ENCODE data around the gene FEM1A. TPM values are rescaled to one million over a fixed set of nuclear protein-coding genes. Genes with fewer than 3 reads are reported as not detected.
A peak's percentile ranks its signal among the peaks of the same experiment; 100 is the strongest.
"Not testable (repeated sequence)": the region's sequence is repeated elsewhere in the genome, so short reads cannot be mapped to it uniquely, and the experiment has no call there.

The FEM1A gene
- total and polyA plus RNA-seq, 5 donors, result 20.1 to 28.3 (median 27.6) TPM

GRCh38 chr19:4831304-4831978 is 39.9 kb downstream of the FEM1A start, which contains the start of gene TICAM1:
TSS of gene TICAM1 (minus strand) at chr19:4831712. CDS start at chr19:4818377, 13,335 bp downstream.
- H3K27me3 ChIP-seq (ENCODE audit: control insufficient read depth, insufficient read depth), result no peaks in the 10 kb centered on the region
- H3K4me3 ChIP-seq (ENCODE audit: low read length), result peak within 1 kb of the TSS; percentile 94
- ATAC-seq (peak; percentile 97 to 98), DNase-seq (peak; percentile 80 to 93 (median 92))
- H3K4me1 ChIP-seq (ENCODE audit: control insufficient read depth, insufficient read depth, low read length), result peaks cover 3% of the 10 kb centered on the region
- peak within 1 kb of the TSS; percentile 95 for H3K27ac ChIP-seq (ENCODE audit: low read length)
- intact Hi-C loops (cut with DNase I), result no loop called here
- H3K9me3 ChIP-seq (ENCODE audit: control insufficient read depth, low read length), result no peaks in the 10 kb centered on the region
- under 1% methylated on average over 52 of the region's 52 CpGs for WGBS

- 31% methylated on average over 9 of the region's 9 CpGs for WGBS
- H3K4me1 ChIP-seq (ENCODE audit: control insufficient read depth, insufficient read depth, low read length); H3K27me3 ChIP-seq (ENCODE audit: control insufficient read depth, insufficient read depth); ATAC-seq; intact Hi-C loops (cut with DNase I); H3K9me3 ChIP-seq (ENCODE audit: control insufficient read depth, low read length); DNase-seq: not testable (repeated sequence)
- Histone ChIP-seq H3K27ac (ENCODE audit: low read length) (peak overlapping the region; percentile 95), H3K4me3 (ENCODE audit: low read length) (peak overlapping the region; percentile 94)
These were observed 40.4 kb downstream of the FEM1A start for GRCh38 chr19:4831979-4832340.

- H3K27me3 ChIP-seq (ENCODE audit: control insufficient read depth, insufficient read depth), result no peaks in the 10 kb centered on the region
- peaks cover 3% of the 10 kb centered on the region for H3K4me1 ChIP-seq (ENCODE audit: control insufficient read depth, insufficient read depth, low read length)
- DNase-seq, result no peak
- no peaks in the 10 kb centered on the region for H3K9me3 ChIP-seq (ENCODE audit: control insufficient read depth, low read length)
- whole genome bisulfite sequencing, result 92% methylated on average over 5 of the region's 5 CpGs
- no peak for ATAC-seq
- intact Hi-C loops (cut with DNase I), result no loop called here
- no peak overlapping the region for H3K4me3 ChIP-seq (ENCODE audit: low read length)
- no peak overlapping the region for H3K27ac ChIP-seq (ENCODE audit: low read length)
These were observed 41.2 kb downstream of the FEM1A start for GRCh38 chr19:4832776-4833175.

- no peak overlapping the region for H3K4me3 ChIP-seq (ENCODE audit: low read length)
- H3K4me1 ChIP-seq (ENCODE audit: control insufficient read depth, insufficient read depth, low read length), result no peaks in the 10 kb centered on the region
- no peak overlapping the region for H3K27ac ChIP-seq (ENCODE audit: low read length)
- no peaks in the 10 kb centered on the region for H3K9me3 ChIP-seq (ENCODE audit: control insufficient read depth, low read length)
- DNase-seq (no peak), ATAC-seq (peak in 1 of 2 donors; percentile 28)
- no peaks in the 10 kb centered on the region for H3K27me3 ChIP-seq (ENCODE audit: control insufficient read depth, insufficient read depth)
- WGBS, result 95% methylated on average over 17 of the region's 17 CpGs
- intact Hi-C loops (cut with DNase I), result no loop called here
These were observed 47.7 kb downstream of the FEM1A start for GRCh38 chr19:4839192-4839591.

- 97% methylated on average over 6 of the region's 6 CpGs for WGBS
- Histone ChIP-seq H3K27ac (ENCODE audit: low read length) (no peak overlapping the region), H3K9me3 (ENCODE audit: control insufficient read depth, low read length) (no peaks in the 10 kb centered on the region), H3K27me3 (ENCODE audit: control insufficient read depth, insufficient read depth) (no peaks in the 10 kb centered on the region), H3K4me3 (ENCODE audit: low read length) (no peak overlapping the region), H3K4me1 (ENCODE audit: control insufficient read depth, insufficient read depth, low read length) (no peaks in the 10 kb centered on the region)
- intact Hi-C loops (cut with DNase I), result no loop called here
- DNase-seq (no peak), ATAC-seq (no peak)
These were observed 52.1 kb downstream of the FEM1A start for GRCh38 chr19:4843647-4843965.

GRCh38 chr19:4844348-4845179 is 53.0 kb downstream of the FEM1A start:
- Histone ChIP-seq H3K27ac (ENCODE audit: low read length) (no peak overlapping the region), H3K9me3 (ENCODE audit: control insufficient read depth, low read length) (no peaks in the 10 kb centered on the region), H3K27me3 (ENCODE audit: control insufficient read depth, insufficient read depth) (no peaks in the 10 kb centered on the region), H3K4me3 (ENCODE audit: low read length) (no peak overlapping the region), H3K4me1 (ENCODE audit: control insufficient read depth, insufficient read depth, low read length) (no peaks in the 10 kb centered on the region)
- ATAC-seq, result peak; percentile 11 to 30
- 65% methylated on average over 10 of the region's 10 CpGs for WGBS
- peak in 2 of 3 donors; percentile 40 to 64 for DNase-seq
- intact Hi-C loops (cut with DNase I), result no loop called here

GRCh38 chr19:4845975-4846374 is 54.4 kb downstream of the FEM1A start:
- ATAC-seq; intact Hi-C loops (cut with DNase I); H3K27me3 ChIP-seq (ENCODE audit: control insufficient read depth, insufficient read depth); H3K4me3 ChIP-seq (ENCODE audit: low read length); H3K27ac ChIP-seq (ENCODE audit: low read length); H3K4me1 ChIP-seq (ENCODE audit: control insufficient read depth, insufficient read depth, low read length); H3K9me3 ChIP-seq (ENCODE audit: control insufficient read depth, low read length): not testable (repeated sequence)
- peak in 1 of 3 donors; percentile 66 for DNase-seq
- 72% methylated on average over 9 of the region's 9 CpGs for WGBS

- Histone ChIP-seq H3K27me3 (ENCODE audit: control insufficient read depth, insufficient read depth) (no peaks in the 10 kb centered on the region), H3K27ac (ENCODE audit: low read length) (no peak overlapping the region), H3K4me1 (ENCODE audit: control insufficient read depth, insufficient read depth, low read length) (no peaks in the 10 kb centered on the region), H3K9me3 (ENCODE audit: control insufficient read depth, low read length) (no peaks in the 10 kb centered on the region), H3K4me3 (ENCODE audit: low read length) (no peak overlapping the region)
- WGBS, result 96% methylated on average over 23 of the region's 23 CpGs
- no peak for DNase-seq
- intact Hi-C loops (cut with DNase I), result no loop called here
- ATAC-seq, result no peak
These were observed 55.8 kb downstream of the FEM1A start for GRCh38 chr19:4847190-4847973.

GRCh38 chr19:4849019-4849418 is 57.5 kb downstream of the FEM1A start:
- intact Hi-C loops (cut with DNase I), result no loop called here
- Histone ChIP-seq H3K27me3 (ENCODE audit: control insufficient read depth, insufficient read depth) (no peaks in the 10 kb centered on the region), H3K27ac (ENCODE audit: low read length) (no peak overlapping the region), H3K4me1 (ENCODE audit: control insufficient read depth, insufficient read depth, low read length) (no peaks in the 10 kb centered on the region), H3K4me3 (ENCODE audit: low read length) (no peak overlapping the region), H3K9me3 (ENCODE audit: control insufficient read depth, low read length) (no peaks in the 10 kb centered on the region)
- DNase-seq (no peak), ATAC-seq (no peak)
- WGBS, result 95% methylated on average over 7 of the region's 7 CpGs

Measured in right cardiac atrium (tissue), 5 donors.